Measurements from ENCODE around the gene ADARB2.
A peak's percentile ranks its signal among the peaks of the same experiment; 100 is the strongest.
"Not testable (repeated sequence)": the region's sequence is repeated elsewhere in the genome, so short reads cannot be mapped to it uniquely, and the experiment has no call there.

ADARB2 gene

DNA sequence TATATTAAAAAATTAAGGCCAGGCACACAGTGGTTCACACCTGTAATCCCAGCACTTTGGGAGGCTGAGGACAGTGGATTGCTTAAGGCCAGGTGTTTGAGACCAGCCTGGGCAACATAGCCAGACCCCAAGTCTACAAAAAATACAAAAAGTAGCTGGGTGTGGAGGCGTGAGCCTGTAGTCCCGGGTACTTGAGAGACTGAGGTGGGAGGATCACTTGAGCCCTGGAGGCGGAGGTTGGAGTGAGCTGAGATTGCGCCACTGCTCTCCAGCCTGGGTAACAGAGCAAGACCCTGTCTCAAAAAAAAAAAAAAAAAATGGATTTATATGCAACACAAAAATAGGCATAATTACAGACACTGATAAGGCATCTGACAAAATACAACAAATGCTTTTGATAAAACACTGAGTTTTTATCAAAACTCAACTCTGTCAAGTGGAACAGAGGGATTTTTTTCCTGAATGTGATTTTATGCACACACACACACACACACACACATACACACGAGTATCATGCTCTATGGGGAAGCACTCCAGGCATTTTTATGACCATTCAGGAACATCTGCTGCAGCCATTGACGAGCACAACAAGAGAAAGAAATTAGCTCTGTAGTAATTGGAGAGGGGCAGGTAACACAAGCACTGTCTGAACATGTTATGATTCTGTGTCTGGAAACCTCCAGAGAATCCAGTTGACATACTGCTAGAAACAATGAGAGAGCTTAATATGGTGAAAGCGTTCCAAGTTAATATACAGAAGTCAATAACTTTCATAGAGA is 488.0 kb downstream of the ADARB2 start:
- TF ChIP-seq, protein P1, sequence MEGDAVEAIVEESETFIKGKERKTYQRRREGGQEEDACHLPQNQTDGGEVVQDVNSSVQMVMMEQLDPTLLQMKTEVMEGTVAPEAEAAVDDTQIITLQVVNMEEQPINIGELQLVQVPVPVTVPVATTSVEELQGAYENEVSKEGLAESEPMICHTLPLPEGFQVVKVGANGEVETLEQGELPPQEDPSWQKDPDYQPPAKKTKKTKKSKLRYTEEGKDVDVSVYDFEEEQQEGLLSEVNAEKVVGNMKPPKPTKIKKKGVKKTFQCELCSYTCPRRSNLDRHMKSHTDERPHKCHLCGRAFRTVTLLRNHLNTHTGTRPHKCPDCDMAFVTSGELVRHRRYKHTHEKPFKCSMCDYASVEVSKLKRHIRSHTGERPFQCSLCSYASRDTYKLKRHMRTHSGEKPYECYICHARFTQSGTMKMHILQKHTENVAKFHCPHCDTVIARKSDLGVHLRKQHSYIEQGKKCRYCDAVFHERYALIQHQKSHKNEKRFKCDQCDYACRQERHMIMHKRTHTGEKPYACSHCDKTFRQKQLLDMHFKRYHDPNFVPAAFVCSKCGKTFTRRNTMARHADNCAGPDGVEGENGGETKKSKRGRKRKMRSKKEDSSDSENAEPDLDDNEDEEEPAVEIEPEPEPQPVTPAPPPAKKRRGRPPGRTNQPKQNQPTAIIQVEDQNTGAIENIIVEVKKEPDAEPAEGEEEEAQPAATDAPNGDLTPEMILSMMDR (IDR thresholded peaks at IDR 0.05; ENCODE audit: extremely low read depth, insufficient read depth, missing control alignments), result no peak
- in situ Hi-C loops (cut with MboI; ENCODE audit: low pct_unique_long_range_greater_than_20kb, low sequenced_read_pairs, unreplicated experiment), result no loop called here
- no peak for DNase-seq (ENCODE audit: low spot score)

DNA sequence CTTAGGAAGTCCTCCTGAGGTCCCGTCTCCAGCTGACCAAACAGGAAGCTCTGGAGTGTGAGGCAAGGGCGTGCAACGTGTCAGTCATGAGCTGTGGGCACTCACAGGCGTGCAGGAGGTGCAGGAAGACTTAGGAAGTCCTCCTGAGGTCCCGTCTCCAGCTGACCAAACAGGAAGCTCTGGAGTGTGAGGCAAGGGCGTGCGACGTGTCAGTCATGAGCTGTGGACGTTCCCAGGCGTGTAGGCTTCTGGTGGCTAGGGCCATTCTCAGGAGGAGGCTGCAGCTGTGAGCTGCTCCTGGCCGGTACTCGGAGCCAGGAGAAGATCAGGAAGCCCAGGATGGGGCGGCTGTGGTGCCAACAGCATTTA is 489.1 kb downstream of the ADARB2 start:
- in situ Hi-C loops (cut with MboI; ENCODE audit: low pct_unique_long_range_greater_than_20kb, low sequenced_read_pairs, unreplicated experiment); DNase-seq (ENCODE audit: low spot score): not testable (repeated sequence)

DNA sequence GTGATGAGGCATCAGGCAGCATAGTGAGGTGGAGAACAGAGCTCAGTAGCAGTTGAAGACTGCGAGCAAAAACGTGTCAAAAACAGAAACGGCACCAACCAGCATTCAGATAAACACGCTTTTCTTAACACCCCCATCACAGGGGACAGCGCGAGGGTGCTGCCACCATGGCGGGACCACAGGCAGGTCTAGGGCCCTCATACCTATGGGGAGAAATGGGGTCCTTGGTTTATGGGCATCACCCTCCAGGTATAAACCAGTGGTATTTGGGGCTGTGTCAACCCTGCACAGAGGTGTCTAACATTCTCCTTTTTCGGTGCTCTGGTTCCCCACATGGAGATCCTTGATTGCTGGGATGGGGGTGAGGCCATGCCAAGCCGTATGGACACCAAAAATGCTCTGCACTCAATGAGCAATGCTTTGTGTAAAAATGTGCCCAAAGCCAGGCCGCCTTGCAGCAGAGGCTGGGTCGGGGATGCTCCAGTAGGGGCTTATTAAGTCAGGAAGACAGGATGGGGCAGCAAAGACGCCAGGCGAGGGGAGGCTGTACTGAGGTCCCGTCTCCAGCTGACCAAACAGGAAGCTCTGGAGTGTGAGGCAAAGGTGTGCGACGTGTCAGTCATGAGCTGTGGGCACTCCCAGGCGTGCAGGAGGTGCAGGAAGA is 489.6 kb downstream of the ADARB2 start:
- TF ChIP-seq, protein P1 (IDR thresholded peaks at IDR 0.05; ENCODE audit: extremely low read depth, insufficient read depth, missing control alignments), result no peak
- DNase-seq (ENCODE audit: low spot score), result no peak
- in situ Hi-C loops (cut with MboI; ENCODE audit: low pct_unique_long_range_greater_than_20kb, low sequenced_read_pairs, unreplicated experiment), result no loop called here

DNA sequence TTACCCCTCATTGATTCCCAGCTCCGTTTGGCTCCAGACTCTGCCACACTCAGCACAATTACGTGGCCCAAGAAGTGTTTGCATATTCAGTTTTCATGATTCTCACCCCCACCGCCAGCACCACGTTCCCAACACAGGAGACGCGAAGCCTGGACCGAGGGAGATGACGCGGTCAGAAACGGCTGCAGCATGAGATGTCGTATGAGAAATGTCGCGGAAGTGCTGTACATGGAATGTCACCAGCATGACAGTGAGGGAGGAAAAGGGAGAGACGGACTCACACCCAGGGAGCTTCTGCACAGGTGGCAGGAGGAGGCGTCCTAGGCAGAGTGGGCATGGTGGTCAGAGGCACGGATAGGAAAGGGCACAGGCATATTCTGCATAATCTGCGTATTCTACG is 492.8 kb downstream of the ADARB2 start:
- in situ Hi-C loops (cut with MboI; ENCODE audit: low pct_unique_long_range_greater_than_20kb, low sequenced_read_pairs, unreplicated experiment), result no loop called here
- TF ChIP-seq, protein P1 (IDR thresholded peaks at IDR 0.05; ENCODE audit: extremely low read depth, insufficient read depth, missing control alignments), result no peak
- DNase-seq (ENCODE audit: low spot score), result no peak

DNA sequence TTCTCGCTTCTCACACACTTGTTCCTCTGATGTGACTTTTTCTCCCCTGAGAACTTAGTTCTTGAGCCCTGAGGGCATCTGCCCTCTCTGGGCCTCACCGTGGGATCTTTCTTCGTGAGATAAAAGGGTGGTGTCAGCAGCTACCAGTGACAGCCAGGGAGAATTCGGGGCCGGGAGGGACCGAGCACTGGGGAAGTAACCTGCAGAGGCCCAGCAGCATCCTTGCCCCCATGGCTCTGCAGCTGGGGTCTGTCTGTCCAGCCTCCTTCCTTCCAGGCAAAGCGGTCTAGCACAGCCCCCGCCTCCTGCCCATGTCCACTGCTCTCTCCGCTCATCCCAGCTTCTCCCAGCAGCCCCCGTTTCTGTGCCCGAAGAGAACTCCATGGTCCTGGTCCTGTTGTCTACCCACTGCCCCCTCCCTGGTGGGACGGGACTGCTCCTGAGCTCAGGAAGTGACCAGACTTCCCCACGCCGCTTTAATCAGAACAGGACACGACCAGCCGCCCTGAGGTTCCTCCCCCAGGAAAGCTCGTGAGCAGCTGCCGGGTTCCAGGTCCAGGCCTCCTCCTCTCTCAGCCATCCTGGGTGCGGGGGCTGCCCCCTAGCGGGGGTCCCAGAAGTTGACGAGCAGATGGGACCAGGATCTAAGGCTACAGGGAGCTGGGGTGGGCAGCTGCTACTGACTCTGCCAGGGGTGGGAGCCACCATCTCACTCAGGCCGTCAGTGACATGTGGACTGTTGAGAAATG is 493.7 kb downstream of the ADARB2 start:
- TF ChIP-seq, protein P1 (IDR thresholded peaks at IDR 0.05; ENCODE audit: extremely low read depth, insufficient read depth, missing control alignments), result peak; percentile 18
- no peak for DNase-seq (ENCODE audit: low spot score)
- in situ Hi-C loops (cut with MboI; ENCODE audit: low pct_unique_long_range_greater_than_20kb, low sequenced_read_pairs, unreplicated experiment), result no loop called here

DNA sequence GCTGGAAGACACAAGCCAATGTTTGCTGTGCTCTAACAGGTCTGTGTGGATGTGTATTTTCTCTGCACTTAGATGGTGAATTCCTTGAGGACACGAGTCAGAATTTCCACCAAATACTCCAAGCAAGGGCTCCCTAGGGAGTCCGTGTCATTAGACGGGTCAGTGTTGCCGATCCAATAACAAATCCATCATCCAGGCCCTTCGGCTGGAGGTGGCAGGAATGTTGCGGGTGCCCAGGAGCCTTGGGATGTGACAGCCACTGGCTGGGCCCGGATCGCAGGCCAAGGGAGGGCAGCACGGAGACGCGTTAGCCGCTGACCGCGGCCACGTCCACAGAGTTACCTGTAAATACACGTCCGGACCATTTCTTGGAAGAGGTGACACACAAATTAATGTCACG is 494.4 kb downstream of the ADARB2 start:
- in situ Hi-C loops (cut with MboI; ENCODE audit: low pct_unique_long_range_greater_than_20kb, low sequenced_read_pairs, unreplicated experiment), result no loop called here
- TF ChIP-seq, protein P1 (IDR thresholded peaks at IDR 0.05; ENCODE audit: extremely low read depth, insufficient read depth, missing control alignments), result no peak
- DNase-seq (ENCODE audit: low spot score), result no peak
